Gastroesophageal sphincter (tissue), 3 donors: ENCODE measurements around the gene CLASP1.

Experiments used
- POLR2AphosphoS5 ChIP-seq: sonication (generic); formaldehyde crosslinking; IDR thresholded peaks from one replicate; pipeline ENCODE4 v1.6.1; 2017; ENCODE audit warnings: antibody characterized with exemption
- TF ChIP-seq, protein P1 (sequence below), 4 experiments: fragments of 200-600 bp in 2 of 4; fragments of 450-650 bp in 2 of 4; sonication (generic) in 1 of 4; IDR thresholded peaks; one replicate each; pipeline ENCODE4 v1.5.1; 2017 to 2019; ENCODE audit warnings: antibody characterized with exemption in 4 of 4, mild to moderate bottlenecking in 2 of 4, moderate library complexity in 2 of 4

DNA sequence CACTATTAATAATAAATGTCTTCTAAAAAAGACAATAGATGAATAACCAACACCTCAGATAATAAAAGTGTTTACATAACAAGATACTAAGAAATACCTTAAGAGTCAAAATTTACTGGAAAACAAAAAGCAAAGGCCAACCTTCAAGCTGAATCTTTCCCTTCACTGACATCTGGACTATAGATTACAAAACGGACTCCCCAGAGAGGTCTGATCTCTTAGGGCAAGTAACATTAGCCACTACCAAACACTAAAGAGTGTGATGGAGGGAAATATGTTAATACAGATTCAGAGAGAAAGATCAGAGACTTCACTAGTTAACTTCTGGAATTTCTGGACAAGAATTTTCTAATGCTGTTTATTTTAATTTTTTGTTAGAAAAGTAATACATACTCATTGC lies 13.9 kb downstream of the CLASP1 start:
- TF ChIP-seq, protein P1, sequence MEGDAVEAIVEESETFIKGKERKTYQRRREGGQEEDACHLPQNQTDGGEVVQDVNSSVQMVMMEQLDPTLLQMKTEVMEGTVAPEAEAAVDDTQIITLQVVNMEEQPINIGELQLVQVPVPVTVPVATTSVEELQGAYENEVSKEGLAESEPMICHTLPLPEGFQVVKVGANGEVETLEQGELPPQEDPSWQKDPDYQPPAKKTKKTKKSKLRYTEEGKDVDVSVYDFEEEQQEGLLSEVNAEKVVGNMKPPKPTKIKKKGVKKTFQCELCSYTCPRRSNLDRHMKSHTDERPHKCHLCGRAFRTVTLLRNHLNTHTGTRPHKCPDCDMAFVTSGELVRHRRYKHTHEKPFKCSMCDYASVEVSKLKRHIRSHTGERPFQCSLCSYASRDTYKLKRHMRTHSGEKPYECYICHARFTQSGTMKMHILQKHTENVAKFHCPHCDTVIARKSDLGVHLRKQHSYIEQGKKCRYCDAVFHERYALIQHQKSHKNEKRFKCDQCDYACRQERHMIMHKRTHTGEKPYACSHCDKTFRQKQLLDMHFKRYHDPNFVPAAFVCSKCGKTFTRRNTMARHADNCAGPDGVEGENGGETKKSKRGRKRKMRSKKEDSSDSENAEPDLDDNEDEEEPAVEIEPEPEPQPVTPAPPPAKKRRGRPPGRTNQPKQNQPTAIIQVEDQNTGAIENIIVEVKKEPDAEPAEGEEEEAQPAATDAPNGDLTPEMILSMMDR (IDR thresholded peaks at IDR 0.05) = no peak
- TF ChIP-seq POLR2AphosphoS5 = no peak
